HCT116 (cell line): Measurements from ENCODE around the gene SART1. TPM values are rescaled to one million over a fixed set of nuclear protein-coding genes. Genes with fewer than 3 reads are reported as not detected.

Experiments used
- ATAC-seq: fragments of 200-7000 bp; cut with Tn5 transposase; 2 replicates; pipeline ENCODE4 v1.9.1; 2020; ENCODE audit warnings: mild to moderate bottlenecking, moderate library complexity
- BruUV-seq: library from RNA; stranded (reverse); fragments of 400-500 nt; replicated peaks from 2 replicates; lab custom pipeline; 2021; lab: Mats Ljungman, UMichigan
- CTCF ChIA-PET: fragments of 300-600 bp; sonication (Branson Sonifier 250); formaldehyde crosslinking; loops from one replicate; lab custom pipeline; 2021; ENCODE audit warnings: antibody characterized with exemption; lab: Charles Lee
- POLR2A ChIA-PET: fragments of 300-600, 350-600 bp; sonication (Branson Sonifier 250); formaldehyde crosslinking; loops from one replicate; lab custom pipeline; 2021; ENCODE audit warnings: antibody characterized with exemption; lab: Charles Lee
- RAD21 ChIA-PET, 2 experiments: fragments of 300-600 bp; sonication (Branson Sonifier 250); formaldehyde crosslinking; loops; one replicate each; lab custom pipeline; 2023; ENCODE audit warnings: low total read pairs in 2 of 2; ENCODE audit not compliant: uncharacterized antibody in 2 of 2, unreplicated experiment in 2 of 2, low non-redundant PET in 1 of 2; lab: Charles Lee
- DNase-seq: peaks from one replicate; pipeline ENCODE4 v3.0.0-alpha.2; 2010; ENCODE audit warnings: low read depth, low spot score
- H2AFZ ChIP-seq: fragments of 200-600 bp; shearing (Covaris generic), sonication (generic); 2 replicates; pipeline ENCODE4 v1.6.1; 2017; ENCODE audit warnings: low read depth, mixed run types, mixed read lengths, antibody characterized with exemption, low read length; ENCODE audit not compliant: poor library complexity, severe bottlenecking
- H3K27ac ChIP-seq: 2 replicates; pipeline ENCODE4 v1.5.1; 2012; ENCODE audit warnings: low read depth, low read length
- H3K27me3 ChIP-seq: fragments of 200-600 bp; sonication (generic); 2 replicates; pipeline ENCODE4 v1.6.1; 2016; ENCODE audit warnings: mixed run types, low read length, mixed read lengths; ENCODE audit not compliant: insufficient read depth
- H3K36me3 ChIP-seq, 2 experiments: fragments of 200-500 bp in 1 of 2; fragments of 200-600 bp in 1 of 2; sonication (Bioruptor generic) in 1 of 2; sonication (generic) in 1 of 2; 2 replicates each; pipeline versions ENCODE4 v1.5.1 to v1.6.1; 2014 to 2016; ENCODE audit warnings: low read length in 2 of 2, inconsistent platforms in 1 of 2, mixed read lengths in 1 of 2, mixed run types in 1 of 2; ENCODE audit not compliant: insufficient read depth in 2 of 2, control insufficient read depth in 1 of 2
- H3K4me1 ChIP-seq, 2 experiments: fragments of 200-600 bp in 1 of 2; sonication (generic) in 1 of 2; 2 replicates each; pipeline versions ENCODE4 v1.5.1 to v1.6.1; 2012 to 2017; ENCODE audit warnings: low read length in 2 of 2, inconsistent platforms in 1 of 2, mild to moderate bottlenecking in 1 of 2, mixed read lengths in 1 of 2, mixed run types in 1 of 2, moderate library complexity in 1 of 2; ENCODE audit not compliant: insufficient read depth in 2 of 2, control insufficient read depth in 1 of 2
- H3K4me2 ChIP-seq: fragments of 200-600 bp; sonication (generic); 2 replicates; pipeline ENCODE4 v1.6.1; 2017; ENCODE audit warnings: mixed run types, low read length, mixed read lengths
- H3K4me3 ChIP-seq, 2 experiments: fragments of 200-600 bp in 1 of 2; sonication (generic) in 1 of 2; replicated peaks in 1 of 2; 2 replicates each; pipeline ENCODE4 v1.5.1; 2011 to 2016; ENCODE audit warnings: low read length in 2 of 2, control low read depth in 1 of 2, low read depth in 1 of 2, mild to moderate bottlenecking in 1 of 2, mixed read lengths in 1 of 2, mixed run types in 1 of 2
- H3K79me2 ChIP-seq: fragments of 200-600 bp; sonication (generic); 2 replicates; pipeline ENCODE4 v1.6.1; 2017; ENCODE audit warnings: mild to moderate bottlenecking, mixed run types, low read length, moderate library complexity, mixed read lengths; ENCODE audit not compliant: insufficient read depth
- H3K9ac ChIP-seq: fragments of 200-600 bp; sonication (generic); 2 replicates; pipeline ENCODE4 v1.6.1; 2016; ENCODE audit warnings: low read length, mixed read lengths
- H3K9me2 ChIP-seq: fragments of 200-600 bp; sonication (generic), shearing (Covaris generic); 2 replicates; pipeline ENCODE4 v1.6.1; 2017; ENCODE audit warnings: mixed run types, mild to moderate bottlenecking, moderate library complexity; ENCODE audit not compliant: insufficient read depth
- H3K9me3 ChIP-seq, 2 experiments: fragments of 200-500 bp in 1 of 2; fragments of 200-600 bp in 1 of 2; sonication (Bioruptor generic) in 1 of 2; sonication (generic) in 1 of 2; 2 replicates each; pipeline ENCODE4 v1.6.1; 2014 to 2017; ENCODE audit warnings: low read length in 2 of 2, mixed read lengths in 2 of 2, inconsistent platforms in 1 of 2, low read depth in 1 of 2, mild to moderate bottlenecking in 1 of 2, mixed run types in 1 of 2, moderate library complexity in 1 of 2; ENCODE audit not compliant: control insufficient read depth in 1 of 2, insufficient read depth in 1 of 2
- H4K20me1 ChIP-seq: fragments of 200-600 bp; sonication (generic), shearing (Covaris generic); 2 replicates; pipeline ENCODE4 v1.6.1; 2017; ENCODE audit warnings: mixed run types, mild to moderate bottlenecking, moderate library complexity; ENCODE audit not compliant: insufficient read depth
- FOSL1 ChIP-seq: IDR thresholded peaks from 2 replicates; pipeline ENCODE4 v1.6.1; 2012; ENCODE audit warnings: low read depth
- MAX ChIP-seq: IDR thresholded peaks from 2 replicates; pipeline ENCODE4 v1.6.1; 2012
- POLR2AphosphoS5 ChIP-seq: IDR thresholded peaks from 2 replicates; pipeline ENCODE4 v1.6.1; 2011; ENCODE audit warnings: mild to moderate bottlenecking, low read depth, low read length, moderate library complexity
- RAD21 ChIP-seq: IDR thresholded peaks from 2 replicates; pipeline ENCODE4 v1.6.1; 2012; ENCODE audit warnings: low read depth, mild to moderate bottlenecking
- ZBTB33 ChIP-seq: IDR thresholded peaks from 2 replicates; pipeline ENCODE4 v1.6.1; 2011; ENCODE audit warnings: mild to moderate bottlenecking, low read length, moderate library complexity; ENCODE audit not compliant: insufficient replicate concordance; ENCODE audit errors: extremely low read depth
- intact Hi-C: fragments of 100-400 bp; cut with micrococcal nuclease; formaldehyde crosslinking; loops from 2 replicates; pipeline ENCODE4 v1.10.0; 2022
- total RNA-seq: library from RNA; stranded (reverse); gene quantifications from one replicate; pipeline ENCODE4 v1.2.1, GENCODE V29; 2021; ENCODE audit not compliant: unreplicated experiment

The SART1 gene
- total RNA-seq, 1 experiment from 2014 or later: 47.9 TPM

GRCh38 chr11:66012946-66013761, 51.6 kb downstream of the SART1 start:
- H3K4me2 ChIP-seq: peak overlapping the region; percentile 72
- no peaks in the 10 kb centered on the region for H3K9me2 ChIP-seq
- no peaks in the 10 kb centered on the region for H3K36me3 ChIP-seq
- peaks cover 11% of the 10 kb centered on the region; the same call in 1 of the 2 replicates for H3K79me2 ChIP-seq
- no TSS peak for BruUV-seq
- no peaks in the 10 kb centered on the region for H3K9me3 ChIP-seq
- ChIA-PET RAD21 (no interaction called here), CTCF (interaction anchor here (3.2 kb wide), 1 partner anchor 9 kb away, joined by 22 read pairs; no protein-coding TSS in a partner anchor), POLR2A (interaction anchor here (0.9 to 2.6 kb wide), 2 partner anchors 10 to 11 kb away, joined by 3 to 17 read pairs; partner anchors contain the start of genes BANF1 and EIF1AD)
- no peaks in the 10 kb centered on the region for H3K27me3 ChIP-seq
- peak overlapping the region; percentile 44 to 50 for H3K4me3 ChIP-seq
- intact Hi-C loops: no loop called here
- ATAC-seq (no peak), DNase-seq (no peak)
- TF ChIP-seq MAX (no peak), ZBTB33 (peak; percentile 15), FOSL1 (no peak), POLR2AphosphoS5 (peak; percentile 16; the same call in 1 of the 2 replicates), RAD21 (no peak)
- H3K4me1 ChIP-seq: peaks cover 68 to 95% of the 10 kb centered on the region in 2 experiments
- H3K9ac ChIP-seq: peak overlapping the region; percentile 57
- H3K27ac ChIP-seq: peak overlapping the region; percentile 45
- H2AFZ ChIP-seq: no peak overlapping the region
- H4K20me1 ChIP-seq: no peaks in the 10 kb centered on the region
